Measurements from ENCODE around the gene AMPH. TPM values are rescaled to one million over a fixed set of nuclear protein-coding genes. Genes with fewer than 3 reads are reported as not detected.

The AMPH gene
- total RNA-seq, 4 donors from 2014 or later: 2.2 to 6.6 (median 5.9) TPM; not detected in 1

GRCh38 chr7:38512704-38513103 lies 118.5 kb downstream of the AMPH start:
- Histone ChIP-seq H3K9me3 (peaks cover 0 to 9% of the 10 kb centered on the region in 2 donors), H3K27me3 (no peaks in the 10 kb centered on the region), H3K36me3 (no peaks in the 10 kb centered on the region), H3K4me1 (no peaks in the 10 kb centered on the region), H3K27ac (no peak overlapping the region), H3K4me3 (no peak overlapping the region)
- TF ChIP-seq POLR2A (IDR thresholded peaks at IDR 0.05): no peak
- no peak for TF ChIP-seq POLR2AphosphoS5 (IDR thresholded peaks at IDR 0.05)
- no peak for TF ChIP-seq EP300 (IDR thresholded peaks at IDR 0.05; ENCODE audit: low read depth)
- TF ChIP-seq CTCF (IDR thresholded peaks at IDR 0.05): no peak
- in situ Hi-C loops (cut with MboI; ENCODE audit: low pct_ligation_motif_present in 1 of 4, low pct_unique_long_range_greater_than_20kb in 1 of 4, low sequenced_read_pairs in 3 of 4): no loop called here
- 85 to 88% methylated on average over 2 of the region's 2 CpGs for WGBS, 2 donors (ENCODE audit: low coverage in 1 of 2)
- DNase-seq: no peak
- intact Hi-C loops (cut with DNase I; ENCODE audit: low total_unique reads): no loop called here

GRCh38 chr7:38512291-38512690 lies 118.9 kb downstream of the AMPH start:
- Histone ChIP-seq H3K9me3 (peaks cover 0 to 9% of the 10 kb centered on the region in 2 donors), H3K27ac (no peak overlapping the region), H3K4me3 (no peak overlapping the region), H3K27me3 (no peaks in the 10 kb centered on the region), H3K4me1 (no peaks in the 10 kb centered on the region), H3K36me3 (no peaks in the 10 kb centered on the region)
- TF ChIP-seq POLR2AphosphoS5 (IDR thresholded peaks at IDR 0.05): no peak
- no peak for TF ChIP-seq CTCF (IDR thresholded peaks at IDR 0.05)
- TF ChIP-seq POLR2A (IDR thresholded peaks at IDR 0.05): no peak
- TF ChIP-seq EP300 (IDR thresholded peaks at IDR 0.05; ENCODE audit: low read depth): no peak
- no peak for DNase-seq
- intact Hi-C loops (cut with DNase I; ENCODE audit: low total_unique reads) (no loop called here), in situ Hi-C loops (cut with MboI; ENCODE audit: low pct_ligation_motif_present in 1 of 4, low pct_unique_long_range_greater_than_20kb in 1 of 4, low sequenced_read_pairs in 3 of 4) (no loop called here)
- 86 to 90% methylated on average over 2 of the region's 2 CpGs for WGBS, 2 donors (ENCODE audit: low coverage in 1 of 2)

- TF ChIP-seq CTCF (IDR thresholded peaks at IDR 0.05) (no peak), POLR2AphosphoS5 (IDR thresholded peaks at IDR 0.05) (no peak), POLR2A (IDR thresholded peaks at IDR 0.05) (no peak), EP300 (IDR thresholded peaks at IDR 0.05; ENCODE audit: low read depth) (no peak)
- 74 to 85% methylated on average over 2 of the region's 2 CpGs for WGBS, 2 donors (ENCODE audit: low coverage in 1 of 2)
- Histone ChIP-seq H3K4me3 (no peak overlapping the region), H3K36me3 (no peaks in the 10 kb centered on the region), H3K27ac (no peak overlapping the region), H3K4me1 (no peaks in the 10 kb centered on the region), H3K9me3 (no peaks in the 10 kb centered on the region), H3K27me3 (no peaks in the 10 kb centered on the region)
- in situ Hi-C loops (cut with MboI; ENCODE audit: low pct_ligation_motif_present in 1 of 4, low pct_unique_long_range_greater_than_20kb in 1 of 4, low sequenced_read_pairs in 3 of 4) (no loop called here), intact Hi-C loops (cut with DNase I; ENCODE audit: low total_unique reads) (no loop called here)
- no peak for DNase-seq
These were observed 123.8 kb downstream of the AMPH start for GRCh38 chr7:38507384-38507783.

GRCh38 chr7:38506756-38507155 lies 124.4 kb downstream of the AMPH start:
- no peak for DNase-seq
- Histone ChIP-seq H3K36me3 (no peaks in the 10 kb centered on the region), H3K4me3 (no peak overlapping the region), H3K27me3 (no peaks in the 10 kb centered on the region), H3K9me3 (no peaks in the 10 kb centered on the region), H3K4me1 (no peaks in the 10 kb centered on the region), H3K27ac (no peak overlapping the region)
- in situ Hi-C loops (cut with MboI; ENCODE audit: low pct_ligation_motif_present in 1 of 4, low pct_unique_long_range_greater_than_20kb in 1 of 4, low sequenced_read_pairs in 3 of 4) (no loop called here), intact Hi-C loops (cut with DNase I; ENCODE audit: low total_unique reads) (no loop called here)
- TF ChIP-seq POLR2AphosphoS5 (IDR thresholded peaks at IDR 0.05): no peak
- no peak for TF ChIP-seq CTCF (IDR thresholded peaks at IDR 0.05)
- TF ChIP-seq EP300 (IDR thresholded peaks at IDR 0.05; ENCODE audit: low read depth): no peak
- no peak for TF ChIP-seq POLR2A (IDR thresholded peaks at IDR 0.05)
- WGBS, 2 donors (ENCODE audit: low coverage in 1 of 2): 65 to 83% methylated on average over 3 of the region's 3 CpGs

Measured in transverse colon (tissue), 4 donors.